ENCODE data around the gene MYZAP.
A peak's percentile ranks its signal among the peaks of the same experiment; 100 is the strongest.

MYZAP gene

DNA sequence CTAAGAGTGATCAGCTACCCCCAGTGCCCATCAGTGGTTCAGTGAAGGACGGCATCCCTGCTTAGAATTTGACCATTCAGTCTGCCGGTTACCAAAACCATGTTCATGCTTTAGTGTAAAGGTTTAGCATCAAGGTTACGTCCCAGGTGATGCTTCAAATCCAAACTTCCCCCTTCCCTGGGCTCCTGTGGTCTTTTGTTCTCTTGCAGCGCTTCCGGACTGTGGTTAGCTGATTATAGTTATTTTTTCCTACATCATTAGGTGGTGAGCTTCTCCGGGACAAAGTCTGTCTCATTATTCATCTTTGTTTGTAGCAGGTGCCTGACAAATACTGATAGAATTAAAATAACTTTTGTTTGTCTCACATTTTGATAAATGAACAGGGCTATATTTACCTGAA lies 28.3 kb upstream of the MYZAP start:
- DNase-seq: no peak

- peak; percentile 83 for DNase-seq
Measured at GRCh38 chr15:57565311-57565710, 26.4 kb upstream of the MYZAP start.

DNA sequence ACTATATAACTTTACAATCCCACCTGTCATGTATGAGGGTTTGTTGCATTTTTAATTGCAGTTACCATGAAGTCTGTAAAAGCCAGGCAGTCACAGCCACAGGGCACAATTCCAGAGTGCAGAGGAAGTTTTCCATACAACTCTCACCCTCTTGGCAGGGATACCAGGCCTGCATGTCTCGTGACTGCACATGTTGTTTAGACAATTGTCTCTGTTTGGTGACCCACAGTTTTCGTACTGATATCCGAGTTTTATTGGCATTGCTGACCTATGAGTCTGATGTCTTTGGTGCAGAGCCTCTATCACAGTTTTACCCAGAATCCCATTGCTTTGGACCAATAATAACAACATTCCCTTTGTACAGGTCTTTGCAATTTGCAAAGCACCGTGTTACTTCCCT lies 24.9 kb upstream of the MYZAP start:
- DNase-seq: no peak

- DNase-seq: no peak
Measured at GRCh38 chr15:57567891-57568290, 23.8 kb upstream of the MYZAP start.

- DNase-seq: no peak
Measured at GRCh38 chr15:57568299-57568698, 23.4 kb upstream of the MYZAP start.

DNA sequence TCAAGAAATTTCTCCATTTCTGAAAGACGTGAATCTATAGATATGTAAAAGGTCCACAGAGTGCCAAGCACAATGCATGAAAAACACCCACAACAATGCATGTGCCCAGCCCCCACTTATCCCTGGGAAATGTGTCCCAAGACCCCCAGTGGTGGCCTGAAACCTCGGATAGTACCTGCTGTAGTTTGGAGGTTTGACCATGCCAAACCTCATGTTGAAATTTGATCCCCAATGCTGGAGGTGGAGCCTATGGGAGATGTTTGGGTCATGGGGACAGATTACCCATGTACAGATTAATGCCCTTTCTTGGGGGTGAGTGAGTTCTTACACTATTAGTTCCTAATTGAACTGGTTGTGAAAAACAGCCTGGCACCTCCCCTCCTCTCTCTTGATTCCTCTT lies 21.4 kb upstream of the MYZAP start:
- no peak for DNase-seq

GRCh38 chr15:57570994-57571393 lies 20.7 kb upstream of the MYZAP start:
- no peak for DNase-seq

DNA sequence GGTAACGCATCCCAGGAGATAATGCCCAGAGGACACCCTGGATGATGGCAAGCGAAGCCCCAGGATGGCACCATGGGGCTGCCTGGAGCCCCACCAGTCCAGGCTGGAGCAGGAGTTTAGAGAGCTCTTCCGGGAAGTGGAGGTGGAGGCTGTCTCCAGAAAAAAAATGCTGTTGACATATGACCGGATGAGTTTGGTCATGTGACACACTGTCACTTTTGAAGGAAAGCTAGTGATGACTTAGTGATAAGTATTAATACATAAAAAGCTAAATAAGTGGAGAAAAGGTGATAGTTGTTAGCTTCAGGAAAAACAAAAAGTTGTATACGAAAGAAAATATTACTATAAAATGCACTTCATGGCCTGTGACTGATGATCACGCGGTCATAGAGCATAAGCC lies 20.0 kb upstream of the MYZAP start:
- no peak for DNase-seq

DNA sequence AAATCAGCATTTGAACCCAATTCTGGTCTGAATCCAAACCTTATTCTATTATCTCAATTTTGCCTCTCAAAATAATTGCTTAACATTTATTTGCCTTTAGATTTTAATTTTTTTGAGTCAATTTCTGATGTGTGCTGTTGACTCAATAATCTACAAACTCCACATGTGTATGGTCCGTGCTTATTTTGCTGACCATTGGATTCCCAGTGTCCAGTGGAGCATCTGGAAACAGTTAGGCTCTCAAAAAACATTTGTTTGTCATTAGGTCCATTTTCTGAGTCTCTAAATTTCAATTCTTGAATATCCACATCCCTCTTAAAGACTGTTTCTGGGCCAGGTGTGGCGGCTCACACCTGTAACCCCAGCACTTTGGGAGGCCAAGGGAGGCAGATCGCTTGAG lies 19.2 kb upstream of the MYZAP start:
- no peak for DNase-seq

- no peak for DNase-seq
Measured at GRCh38 chr15:57573151-57573550, 18.6 kb upstream of the MYZAP start.

GRCh38 chr15:57575363-57575762 lies 16.3 kb upstream of the MYZAP start:
- no peak for DNase-seq

DNA sequence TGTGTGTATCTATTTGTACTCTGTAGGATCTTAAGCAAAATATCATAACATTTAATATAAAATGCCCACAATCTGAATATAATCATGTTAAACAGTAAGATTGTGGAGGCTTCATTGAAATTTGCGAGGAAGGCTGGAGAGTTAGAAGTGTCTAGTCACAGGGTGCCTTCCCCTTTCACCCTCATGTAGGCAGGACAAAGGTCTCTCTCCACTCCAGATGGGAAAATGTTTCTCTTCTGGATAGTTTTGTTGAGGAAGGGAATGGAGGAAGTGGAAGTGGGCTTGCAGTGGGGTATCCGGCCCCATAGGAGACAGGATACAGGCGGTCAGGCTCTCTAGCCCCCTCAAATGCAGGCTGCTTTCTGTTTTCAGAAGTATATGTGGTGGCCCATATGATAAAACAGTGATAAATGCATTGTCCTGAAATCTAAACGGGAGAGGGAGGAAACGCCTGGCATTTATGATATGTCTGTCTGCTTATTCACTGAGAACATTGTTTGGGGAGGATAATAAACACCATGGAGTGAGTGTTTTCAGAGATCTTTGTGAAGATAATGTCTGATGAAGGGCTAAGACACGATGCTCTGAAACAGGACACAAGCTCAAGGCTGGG lies 13.3 kb upstream of the MYZAP start:
- DNase-seq: no peak

DNA sequence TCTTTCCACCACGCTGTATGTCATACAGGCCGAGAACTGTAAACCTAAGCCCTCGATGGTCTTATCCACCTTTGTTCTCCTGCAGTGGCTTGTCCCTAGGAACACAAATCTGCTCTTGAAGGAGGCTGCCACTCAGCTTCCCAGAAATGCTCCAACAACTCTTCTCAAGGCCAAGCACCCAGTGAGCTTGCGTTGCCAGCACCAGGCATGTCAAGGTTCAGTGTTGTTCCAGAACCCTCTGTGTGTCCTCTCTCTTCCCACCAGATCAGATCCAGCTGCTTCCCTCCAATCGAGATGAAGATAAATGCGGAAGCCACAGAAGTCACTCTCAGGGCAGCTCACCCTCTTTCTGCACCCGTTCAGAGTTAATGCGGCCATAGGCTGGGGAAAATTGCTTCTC lies 11.3 kb upstream of the MYZAP start:
- no peak for DNase-seq

- no peak for DNase-seq
Measured at GRCh38 chr15:57580866-57581265, 10.8 kb upstream of the MYZAP start.

DNA sequence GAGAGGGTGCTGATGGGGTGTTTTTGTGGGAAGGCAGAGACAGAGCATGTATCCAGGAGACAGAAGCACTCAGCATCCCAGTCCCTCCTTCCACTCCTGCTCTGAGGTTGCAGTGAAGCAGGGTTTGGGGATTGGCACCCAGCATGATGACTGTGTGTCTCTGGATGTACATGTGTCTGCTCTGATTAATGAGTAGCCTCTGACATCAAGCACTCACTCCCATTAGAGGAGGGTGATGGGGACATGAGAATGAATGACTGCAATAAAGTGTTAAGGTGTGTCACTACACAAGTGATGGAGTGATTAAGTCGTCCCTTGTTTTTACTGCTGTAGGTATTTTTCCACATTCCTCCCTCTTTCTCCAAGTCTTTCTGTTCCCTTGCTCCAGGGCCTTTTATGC lies 9.6 kb upstream of the MYZAP start:
- no peak for DNase-seq

- DNase-seq: no peak
Measured at GRCh38 chr15:57583282-57583681, 8.4 kb upstream of the MYZAP start.

DNA sequence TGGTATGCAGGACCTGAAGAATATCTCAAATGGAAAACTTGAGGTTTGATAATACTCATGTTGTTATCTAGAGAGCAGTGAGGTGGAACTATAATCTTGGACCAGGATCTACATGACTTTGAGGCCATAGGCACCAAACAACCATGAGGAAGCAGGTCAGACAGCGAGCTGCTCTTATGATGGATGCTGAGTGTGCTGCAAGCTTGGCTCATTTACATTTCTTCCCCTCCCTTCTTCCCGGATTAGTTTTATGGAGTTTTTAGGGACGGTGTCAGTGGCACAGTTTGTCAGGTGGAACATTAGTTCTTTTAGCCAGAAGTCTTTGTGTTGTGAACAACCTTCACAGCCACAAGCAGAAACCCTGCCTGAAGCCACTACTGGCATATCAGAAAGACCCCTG lies 8.0 kb upstream of the MYZAP start:
- no peak for DNase-seq

DNA sequence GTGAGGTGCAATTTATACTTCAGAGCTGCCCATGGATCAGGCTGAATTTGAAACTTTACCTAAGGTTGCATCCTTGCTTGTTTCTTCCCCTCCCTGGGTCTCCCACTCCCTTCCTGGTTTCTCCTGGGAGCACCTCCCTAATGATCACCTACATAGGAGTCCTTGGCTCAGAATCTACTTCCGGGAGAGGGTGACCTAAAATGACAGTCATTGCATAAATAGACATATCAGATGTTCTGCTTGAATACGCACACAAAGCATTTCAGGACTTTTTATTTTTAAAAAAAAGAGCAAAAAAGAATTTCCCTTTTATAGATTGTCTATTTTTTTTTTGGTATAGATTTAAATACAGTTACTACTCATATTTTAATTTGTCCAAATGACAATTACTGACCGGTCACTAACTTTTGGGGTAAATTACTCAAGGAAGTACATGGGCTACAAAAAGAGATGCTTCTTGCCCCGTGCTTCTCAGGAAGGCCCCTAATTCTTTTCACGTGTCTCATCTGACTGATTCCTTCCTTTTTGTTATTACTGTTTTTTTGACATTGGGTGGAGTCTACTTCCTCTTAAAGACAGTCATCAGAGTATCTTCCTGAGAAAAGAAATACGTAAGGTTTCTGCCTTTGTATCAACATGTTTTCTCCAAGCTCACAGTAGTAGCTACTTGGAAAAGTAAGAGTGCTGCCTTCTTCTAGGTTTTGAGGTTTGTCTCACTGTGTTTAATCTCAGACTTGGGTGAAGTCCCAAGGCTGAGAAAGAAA lies 4.9 kb upstream of the MYZAP start:
- no peak for DNase-seq

DNA sequence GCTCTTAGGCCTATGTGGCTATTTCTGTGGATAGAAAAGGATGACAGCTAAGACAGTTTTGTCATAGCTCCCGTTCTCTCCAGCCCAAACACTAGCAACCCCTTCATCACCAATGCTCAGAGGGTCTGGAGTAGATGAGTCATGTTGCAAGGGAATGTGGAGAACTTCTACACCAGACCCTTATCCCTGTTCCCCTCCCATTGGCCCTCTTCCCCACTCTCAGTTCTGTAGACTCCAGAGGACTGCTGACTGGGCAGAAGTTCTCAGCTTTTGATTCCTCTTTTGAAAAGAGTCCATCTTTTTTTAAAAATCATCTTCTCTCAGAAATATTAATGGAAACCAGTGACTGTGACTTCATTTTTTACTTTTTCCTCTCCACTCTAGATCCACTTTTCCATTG lies 2.4 kb upstream of the MYZAP start:
- no peak for DNase-seq

- DNase-seq: no peak
Measured at GRCh38 chr15:57589754-57590153, 1.9 kb upstream of the MYZAP start.

DNA sequence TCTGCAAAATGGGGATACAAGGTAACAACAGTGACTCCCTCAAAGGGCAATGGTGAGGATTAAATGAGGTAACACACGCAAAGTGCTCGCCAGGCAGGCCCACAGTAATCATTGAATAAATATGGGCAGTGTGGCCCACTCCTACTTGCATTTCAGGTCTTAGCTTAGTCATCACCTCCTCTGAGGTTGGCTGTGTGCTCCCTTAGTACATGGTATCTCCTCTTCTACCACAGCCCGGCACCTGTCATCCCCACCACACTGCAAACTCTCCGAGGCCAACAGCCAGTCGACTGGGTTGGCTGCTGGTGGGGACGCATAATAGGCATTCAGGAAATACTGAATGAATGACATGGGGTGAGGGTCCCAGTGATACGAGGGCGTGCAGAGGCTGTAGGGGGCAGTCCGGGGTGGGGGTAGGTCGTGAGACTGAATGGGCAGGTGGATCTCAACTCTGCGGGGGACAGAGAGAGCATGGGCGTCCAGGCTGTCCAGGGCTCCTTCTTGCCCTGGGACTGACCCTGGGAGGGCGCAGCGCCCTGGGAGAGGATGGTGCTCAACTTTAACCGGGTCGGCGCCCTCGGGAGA lies 375 bp upstream of the MYZAP start:
- DNase-seq: no peak

GRCh38 chr15:57592426-57592825 lies 722 bp downstream of the MYZAP start:
- no peak for DNase-seq

DNA sequence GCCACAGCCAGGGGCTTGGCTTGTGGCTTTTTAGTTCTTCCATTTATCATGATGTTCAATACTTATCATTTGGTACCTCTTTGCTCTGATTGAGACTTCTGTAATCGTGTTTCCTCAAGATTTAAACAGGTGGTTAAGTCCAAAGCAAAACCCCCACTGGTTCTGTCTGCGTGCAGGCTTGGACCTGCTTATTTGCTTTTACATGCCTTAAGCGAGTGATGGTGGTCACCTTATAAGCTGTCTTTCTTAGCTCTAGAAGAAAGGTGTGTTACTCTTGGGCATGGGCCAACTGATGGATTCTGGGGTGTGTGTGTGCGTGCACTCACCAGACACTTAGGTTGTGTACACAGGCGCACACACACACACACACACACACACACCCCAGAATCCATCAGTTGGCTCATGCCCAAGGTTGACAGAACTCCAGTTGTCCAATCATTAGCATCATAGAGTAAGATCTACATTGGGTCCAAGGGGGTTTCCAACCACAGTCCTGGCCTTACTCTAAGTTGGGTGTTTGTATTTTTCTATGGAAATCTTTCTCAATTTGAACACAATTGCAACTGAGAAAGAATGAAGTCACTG lies 1.2 kb downstream of the MYZAP start:
- no peak for DNase-seq

- no peak for DNase-seq
Measured at GRCh38 chr15:57594479-57594878, 2.8 kb downstream of the MYZAP start.
